HepG2 (cell line): ENCODE results near the gene PHC1. TPM values are rescaled to one million over a fixed set of nuclear protein-coding genes. Genes with fewer than 3 reads are reported as not detected.

Experiments used
- ARID5B ChIP-seq: IDR thresholded peaks from 2 replicates; pipeline ENCODE4 v1.4.0; 2020; ENCODE audit warnings: mild to moderate bottlenecking, missing genetic modification reagents
- CHD2 ChIP-seq: IDR thresholded peaks from 2 replicates; pipeline ENCODE4 v1.6.1; 2011; ENCODE audit warnings: low read depth, low read length, improper control_type of control experiment
- KDM3A ChIP-seq: IDR thresholded peaks from 2 replicates; pipeline ENCODE4 v1.6.1; 2018; ENCODE audit warnings: low read depth, missing compliant biosample characterization
- KLF6 ChIP-seq: IDR thresholded peaks from 2 replicates; pipeline ENCODE4 v1.8.0; 2016; ENCODE audit warnings: missing biosample characterization, missing genetic modification reagents
- KMT2A ChIP-seq: sonication (generic); formaldehyde crosslinking; IDR thresholded peaks from 2 replicates; pipeline ENCODE4 v1.4.0; 2020; ENCODE audit warnings: missing genetic modification reagents
- NAIF1 ChIP-seq: sonication (generic); formaldehyde crosslinking; IDR thresholded peaks from 2 replicates; pipeline ENCODE4 v1.5.0; 2020; ENCODE audit warnings: mild to moderate bottlenecking, missing genetic modification reagents, borderline replicate concordance
- PLRG1 ChIP-seq: fragments of 450-650 bp; conservative IDR thresholded peaks from 2 replicates; pipeline ENCODE4 v1.6.1; 2016
- PLSCR1 ChIP-seq: sonication (generic); formaldehyde crosslinking; IDR thresholded peaks from 2 replicates; pipeline ENCODE4 v1.5.0; 2020; ENCODE audit warnings: missing genetic modification reagents, mild to moderate bottlenecking, borderline replicate concordance
- POLR2AphosphoS5 ChIP-seq: IDR thresholded peaks from 2 replicates; pipeline ENCODE4 v1.6.1; 2012; ENCODE audit warnings: low read depth, low read length
- RARA ChIP-seq: IDR thresholded peaks from 2 replicates; pipeline ENCODE4 v1.6.1; 2016; ENCODE audit warnings: missing genetic modification reagents, missing compliant biosample characterization
- REPIN1 ChIP-seq: sonication (generic); formaldehyde crosslinking; IDR thresholded peaks from 2 replicates; pipeline ENCODE4 v1.8.0; 2022; ENCODE audit warnings: missing genetic modification reagents, low read depth, mild to moderate bottlenecking, borderline replicate concordance
- RFX5 ChIP-seq: IDR thresholded peaks from 2 replicates; pipeline ENCODE4 v1.6.1; 2011; ENCODE audit warnings: low read depth, low read length, improper control_type of control experiment
- SOX5 ChIP-seq: IDR thresholded peaks from 2 replicates; pipeline ENCODE4 v1.6.1; 2016; ENCODE audit warnings: borderline replicate concordance
- ZBTB21 ChIP-seq: sonication (generic); formaldehyde crosslinking; IDR thresholded peaks from 2 replicates; pipeline ENCODE4 v1.4.0; 2020; ENCODE audit warnings: missing genetic modification reagents
- ZNF597 ChIP-seq: sonication (generic); formaldehyde crosslinking; IDR thresholded peaks from 2 replicates; pipeline ENCODE4 v1.5.0; 2020; ENCODE audit warnings: missing genetic modification reagents
- ZNF703 ChIP-seq: sonication (generic); formaldehyde crosslinking; IDR thresholded peaks from 2 replicates; pipeline ENCODE4 v1.5.1; 2020; ENCODE audit warnings: missing genetic modification reagents, mild to moderate bottlenecking, moderate library complexity, borderline replicate concordance
- ZNF720 ChIP-seq: sonication (generic); formaldehyde crosslinking; IDR thresholded peaks from 2 replicates; pipeline ENCODE4 v1.4.0; 2020; ENCODE audit warnings: missing genetic modification reagents
- ZNF772 ChIP-seq: sonication (generic); formaldehyde crosslinking; IDR thresholded peaks from 2 replicates; pipeline ENCODE4 v1.5.0; 2020; ENCODE audit warnings: mild to moderate bottlenecking, missing genetic modification reagents
- ZSCAN12 ChIP-seq: sonication (generic); formaldehyde crosslinking; IDR thresholded peaks from 2 replicates; pipeline ENCODE4 v1.9.0; 2021; ENCODE audit warnings: mild to moderate bottlenecking, missing genetic modification reagents
- ZSCAN20 ChIP-seq: sonication (generic); formaldehyde crosslinking; IDR thresholded peaks from 2 replicates; pipeline ENCODE4 v1.4.0; 2020; ENCODE audit warnings: missing genetic modification reagents, mild to moderate bottlenecking, borderline replicate concordance
- polyA plus RNA-seq, 8 experiments: library from polyadenylated mRNA; depleted of rRNA in 3 of 8; stranded (reverse) in 7 of 8; unstranded in 1 of 8; fragments of >200 nt; fragmentation: Illumina TruSeq in 4 of 8; extraction: Trizol in 4 of 8; gene quantifications; 2 replicates each; pipeline versions ENCODE4 v1.2.1 to v1.2.3, GENCODE V29; 2011 to 2016; ENCODE audit warnings: low read depth in 4 of 8, missing spikeins in 1 of 8, mixed read lengths in 1 of 8; ENCODE audit not compliant: insufficient read depth in 1 of 8
- total RNA-seq, 5 experiments: library from RNA; depleted of rRNA; stranded (reverse); fragments of >200 nt; fragmentation: Illumina TruSeq; extraction: Trizol; gene quantifications; 2 replicates each; pipeline ENCODE4 v1.2.3, GENCODE V29; 2016; ENCODE audit warnings: low read depth in 1 of 5
- TF ChIP-seq, protein P1 (sequence below): sonication (generic); formaldehyde crosslinking; IDR thresholded peaks from 2 replicates; pipeline ENCODE4 v1.4.0; 2020; ENCODE audit warnings: low read depth, mild to moderate bottlenecking, missing genetic modification reagents
- TF ChIP-seq, protein P2 (sequence below): sonication (generic); formaldehyde crosslinking; IDR thresholded peaks from 2 replicates; pipeline ENCODE4 v1.8.1; 2023; ENCODE audit warnings: mild to moderate bottlenecking, missing genetic modification reagents

PHC1 gene
- total and polyA plus RNA-seq, 2 of the 13 experiments (the other 11 are each of a cell fraction or from before 2014, with no cell fraction given) = 9.4 to 35.0 TPM

DNA sequence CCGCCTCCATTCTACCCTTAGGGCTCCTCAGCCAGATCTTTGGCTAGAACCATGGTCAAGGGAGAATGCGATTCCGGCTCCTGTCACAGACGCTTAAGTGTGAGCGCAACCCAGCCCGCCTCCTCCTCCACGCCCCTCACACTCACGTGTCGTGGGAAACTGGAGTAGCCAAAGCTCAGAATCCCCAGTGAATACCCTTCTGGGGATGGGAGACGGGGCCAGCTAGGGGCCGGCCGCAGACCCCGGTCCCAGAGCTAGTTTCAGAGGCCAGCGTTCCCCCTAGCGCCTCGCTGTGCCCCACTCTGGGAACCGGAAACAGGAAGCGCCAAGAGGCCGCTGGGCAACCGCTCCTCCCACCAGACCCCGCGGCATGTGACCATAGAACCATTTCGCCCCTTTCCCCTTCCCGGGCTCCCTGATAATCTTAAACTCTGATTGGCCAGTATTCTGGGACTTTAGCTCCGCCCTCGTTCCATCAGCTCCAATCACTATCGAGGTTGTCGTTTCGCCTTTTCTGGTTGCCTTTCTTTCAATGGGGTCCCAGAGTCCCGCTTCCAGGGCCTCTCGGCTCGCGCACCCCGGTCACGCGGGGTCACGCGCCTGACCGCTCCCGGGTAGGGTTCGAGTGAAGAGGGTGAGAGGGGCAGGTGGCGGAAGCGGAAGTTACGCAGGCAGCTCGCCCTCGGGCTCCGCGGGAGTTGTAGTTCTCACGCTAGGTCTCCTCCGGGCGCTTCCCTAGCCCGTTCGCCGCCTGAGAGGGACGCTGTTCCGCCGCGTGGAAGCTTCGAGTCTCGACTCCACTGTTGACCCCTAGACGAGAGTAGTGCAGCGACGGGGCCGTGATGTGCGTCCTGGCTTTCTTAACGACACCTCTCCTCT, 35.3 kb downstream of the PHC1 start, which contains the start of gene M6PR (continued):
- TF ChIP-seq POLR2AphosphoS5 = peak; percentile 87
- TF ChIP-seq PLRG1 = no peak
- 0 out of 2 replicates have a peak, but pooled peaks have one; percentile 53 for TF ChIP-seq SOX5 (CRISPR knock-in tag)
- TF ChIP-seq KLF6 (CRISPR knock-in tag) = peak; percentile 85; the same call in 1 of the 2 replicates
- no peak for TF ChIP-seq RFX5
- TF ChIP-seq KMT2A (CRISPR knock-in tag) = peak; percentile 84
- TF ChIP-seq ZBTB21 (CRISPR knock-in tag) = peak; percentile 48; the same call in 1 of the 2 replicates
- peak; percentile 20; the same call in 1 of the 2 replicates for TF ChIP-seq ZSCAN12 (CRISPR knock-in tag)
- peak; percentile 99 for TF ChIP-seq REPIN1 (CRISPR knock-in tag)
- peak; percentile 23; the same call in 1 of the 2 replicates for TF ChIP-seq ARID5B
- TF ChIP-seq ZNF597 (CRISPR knock-in tag) = no peak
- TF ChIP-seq ZNF772 (CRISPR knock-in tag) = peak; percentile 88; the same call in 1 of the 2 replicates
- TF ChIP-seq, protein P1, sequence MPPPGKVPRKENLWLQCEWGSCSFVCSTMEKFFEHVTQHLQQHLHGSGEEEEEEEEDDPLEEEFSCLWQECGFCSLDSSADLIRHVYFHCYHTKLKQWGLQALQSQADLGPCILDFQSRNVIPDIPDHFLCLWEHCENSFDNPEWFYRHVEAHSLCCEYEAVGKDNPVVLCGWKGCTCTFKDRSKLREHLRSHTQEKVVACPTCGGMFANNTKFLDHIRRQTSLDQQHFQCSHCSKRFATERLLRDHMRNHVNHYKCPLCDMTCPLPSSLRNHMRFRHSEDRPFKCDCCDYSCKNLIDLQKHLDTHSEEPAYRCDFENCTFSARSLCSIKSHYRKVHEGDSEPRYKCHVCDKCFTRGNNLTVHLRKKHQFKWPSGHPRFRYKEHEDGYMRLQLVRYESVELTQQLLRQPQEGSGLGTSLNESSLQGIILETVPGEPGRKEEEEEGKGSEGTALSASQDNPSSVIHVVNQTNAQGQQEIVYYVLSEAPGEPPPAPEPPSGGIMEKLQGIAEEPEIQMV (CRISPR knock-in tag) = no peak; the same call in 1 of the 2 replicates
- TF ChIP-seq CHD2 = no peak; the same call in 1 of the 2 replicates
- peak; percentile 59 for TF ChIP-seq RARA
- peak; percentile 73; the same call in 1 of the 2 replicates for TF ChIP-seq KDM3A (CRISPR knock-in tag)
- peak; percentile 77; the same call in 1 of the 2 replicates for TF ChIP-seq ZNF703
- TF ChIP-seq PLSCR1 (CRISPR knock-in tag) = no peak
- TF ChIP-seq ZSCAN20 (CRISPR knock-in tag) = peak; percentile 83
- peak; percentile 75; the same call in 1 of the 2 replicates for TF ChIP-seq NAIF1 (CRISPR knock-in tag)
- no peak for TF ChIP-seq ZNF720
- TF ChIP-seq, protein P2, sequence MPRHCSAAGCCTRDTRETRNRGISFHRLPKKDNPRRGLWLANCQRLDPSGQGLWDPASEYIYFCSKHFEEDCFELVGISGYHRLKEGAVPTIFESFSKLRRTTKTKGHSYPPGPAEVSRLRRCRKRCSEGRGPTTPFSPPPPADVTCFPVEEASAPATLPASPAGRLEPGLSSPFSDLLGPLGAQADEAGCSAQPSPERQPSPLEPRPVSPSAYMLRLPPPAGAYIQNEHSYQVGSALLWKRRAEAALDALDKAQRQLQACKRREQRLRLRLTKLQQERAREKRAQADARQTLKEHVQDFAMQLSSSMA (CRISPR knock-in tag) = peak; percentile 74; the same call in 1 of the 2 replicates
